Stimulated activated CD8-positive, alpha-beta memory T cell treated with anti-CD3 and anti-CD28 coated beads, Interleukin-12 subunit alpha, Interleukin-12 subunit beta, amount 100 ng/mL, for 24 hours (primary cell): ENCODE measurements around the gene BEST3.
A peak's percentile ranks its signal among the peaks of the same experiment; 100 is the strongest.
"Not testable (repeated sequence)": the region's sequence is repeated elsewhere in the genome, so short reads cannot be mapped to it uniquely, and the experiment has no call there.

ENCODE experiments used
- DNase-seq: peaks from one replicate; pipeline ENCODE4 v3.0.0-alpha.2; 2020; ENCODE audit errors: extremely low read depth

BEST3 gene

GRCh38 chr12:69648476-69648875 lies 50.6 kb downstream of the BEST3 start:
- no peak for DNase-seq

- DNase-seq = no peak
Measured at GRCh38 chr12:69647178-69647577, 51.9 kb downstream of the BEST3 start.

GRCh38 chr12:69645031-69645430 lies 54.1 kb downstream of the BEST3 start:
- DNase-seq = no peak

- DNase-seq = no peak
Measured at GRCh38 chr12:69644511-69644910, 54.6 kb downstream of the BEST3 start.

- DNase-seq = no peak
Measured at GRCh38 chr12:69642531-69642930, 56.6 kb downstream of the BEST3 start.

GRCh38 chr12:69641546-69641945 lies 57.6 kb downstream of the BEST3 start:
- no peak for DNase-seq

GRCh38 chr12:69639400-69640016 lies 59.6 kb downstream of the BEST3 start:
- DNase-seq = peak; percentile 7

- DNase-seq = no peak
Measured at GRCh38 chr12:69633061-69633460, 66.0 kb downstream of the BEST3 start.

- DNase-seq = no peak
Measured at GRCh38 chr12:69630191-69630590, 68.9 kb downstream of the BEST3 start.

- no peak for DNase-seq
Measured at GRCh38 chr12:69627501-69627900, 71.6 kb downstream of the BEST3 start.

GRCh38 chr12:69623970-69624369 lies 75.1 kb downstream of the BEST3 start:
- DNase-seq = no peak

GRCh38 chr12:69621551-69621950 lies 77.6 kb downstream of the BEST3 start:
- DNase-seq = no peak

- no peak for DNase-seq
Measured at GRCh38 chr12:69620921-69621320, 78.2 kb downstream of the BEST3 start.

- no peak for DNase-seq
Measured at GRCh38 chr12:69620077-69620476, 79.0 kb downstream of the BEST3 start.

GRCh38 chr12:69619050-69619449 lies 80.1 kb downstream of the BEST3 start:
- no peak for DNase-seq

- DNase-seq = no peak
Measured at GRCh38 chr12:69616025-69616424, 83.1 kb downstream of the BEST3 start.

- no peak for DNase-seq
Measured at GRCh38 chr12:69613351-69613750, 85.8 kb downstream of the BEST3 start.

- DNase-seq = no peak
Measured at GRCh38 chr12:69610729-69611128, 88.4 kb downstream of the BEST3 start, which contains the start of gene LRRC10. TSS of gene LRRC10 (minus strand) at chr12:69610907. CDS start at chr12:69610838, 69 bp downstream.

GRCh38 chr12:69610126-69610525 lies 89.0 kb downstream of the BEST3 start:
- no peak for DNase-seq

- no peak for DNase-seq
Measured at GRCh38 chr12:69608114-69608513, 91.0 kb downstream of the BEST3 start.

GRCh38 chr12:69604275-69604674 lies 94.8 kb downstream of the BEST3 start:
- not testable (repeated sequence) for DNase-seq
